Body of pancreas (tissue), 4 donors: ENCODE measurements around the gene MYCBP2.

Experiments used
- POLR2A ChIP-seq, 3 donors: fragments of 450-650 bp; IDR thresholded peaks; one replicate each; pipeline ENCODE4 v1.6.1; 2016; ENCODE audit warnings: antibody characterized with exemption in 3 of 3, mild to moderate bottlenecking in 2 of 3
- TF ChIP-seq, protein P1 (sequence below), 7 experiments: fragments of 450-650 bp in 4 of 7; fragments of 200-600 bp in 3 of 7; sonication (generic) in 3 of 7; IDR thresholded peaks; one replicate each; pipeline ENCODE4 v1.5.1; 2016 to 2019; ENCODE audit warnings: antibody characterized with exemption in 7 of 7

DNA sequence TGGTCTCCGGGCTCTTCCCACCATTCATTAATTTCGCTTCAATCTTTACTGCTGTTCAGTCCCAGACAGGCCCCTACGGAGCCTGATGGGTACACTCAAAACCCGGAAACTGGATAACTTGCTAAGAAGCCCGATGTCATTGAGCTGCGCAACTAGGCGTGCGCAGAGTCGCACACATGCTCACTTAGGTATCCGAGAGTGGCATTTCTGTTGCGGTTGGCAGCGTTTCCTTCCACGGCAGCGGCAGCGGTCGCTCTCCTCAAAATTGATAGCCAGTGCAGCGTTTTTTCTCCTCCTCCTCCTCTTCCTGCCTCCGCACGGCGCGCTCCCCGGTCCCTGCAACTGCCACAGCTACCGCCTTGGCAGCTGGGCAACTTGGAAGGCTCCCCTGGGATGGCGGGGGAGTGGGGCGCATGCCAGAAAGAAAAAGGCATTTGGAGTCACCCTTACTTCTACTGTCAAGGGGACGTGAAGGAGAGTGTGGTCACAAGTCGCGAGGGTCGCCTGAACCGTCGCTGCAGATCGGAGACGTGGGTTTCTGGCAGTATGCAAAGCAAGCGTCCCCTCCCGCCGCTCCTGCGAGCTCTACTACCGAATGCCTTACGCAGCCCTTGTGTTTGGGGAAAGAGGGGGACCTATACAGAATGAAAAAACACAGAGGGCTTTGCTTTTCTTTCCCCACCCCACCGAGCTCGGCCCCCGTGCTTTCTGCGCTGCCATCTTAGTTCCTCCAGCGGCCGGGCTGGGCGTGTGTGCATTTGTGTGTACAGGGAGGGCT, 2.4 kb upstream of the MYCBP2 start:
- TF ChIP-seq, protein P1, sequence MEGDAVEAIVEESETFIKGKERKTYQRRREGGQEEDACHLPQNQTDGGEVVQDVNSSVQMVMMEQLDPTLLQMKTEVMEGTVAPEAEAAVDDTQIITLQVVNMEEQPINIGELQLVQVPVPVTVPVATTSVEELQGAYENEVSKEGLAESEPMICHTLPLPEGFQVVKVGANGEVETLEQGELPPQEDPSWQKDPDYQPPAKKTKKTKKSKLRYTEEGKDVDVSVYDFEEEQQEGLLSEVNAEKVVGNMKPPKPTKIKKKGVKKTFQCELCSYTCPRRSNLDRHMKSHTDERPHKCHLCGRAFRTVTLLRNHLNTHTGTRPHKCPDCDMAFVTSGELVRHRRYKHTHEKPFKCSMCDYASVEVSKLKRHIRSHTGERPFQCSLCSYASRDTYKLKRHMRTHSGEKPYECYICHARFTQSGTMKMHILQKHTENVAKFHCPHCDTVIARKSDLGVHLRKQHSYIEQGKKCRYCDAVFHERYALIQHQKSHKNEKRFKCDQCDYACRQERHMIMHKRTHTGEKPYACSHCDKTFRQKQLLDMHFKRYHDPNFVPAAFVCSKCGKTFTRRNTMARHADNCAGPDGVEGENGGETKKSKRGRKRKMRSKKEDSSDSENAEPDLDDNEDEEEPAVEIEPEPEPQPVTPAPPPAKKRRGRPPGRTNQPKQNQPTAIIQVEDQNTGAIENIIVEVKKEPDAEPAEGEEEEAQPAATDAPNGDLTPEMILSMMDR (IDR thresholded peaks at IDR 0.05): peak in 1 of 7 experiments; percentile 11
- TF ChIP-seq POLR2A (IDR thresholded peaks at IDR 0.05): peak; percentile 30 to 81 (median 76)
